Stimulated activated naive CD4-positive, alpha-beta T cell (primary cell): ENCODE data around the gene IL1RAPL1.

Experiments used
- DNase-seq, 6 experiments: peaks; one replicate each; lab custom pipeline; 2025; lab: John Stamatoyannopoulos, UW

The IL1RAPL1 gene

GRCh38 chrX:29535212-29536162, 948.2 kb downstream of the IL1RAPL1 start:
- no peak for DNase-seq

GRCh38 chrX:29541038-29541437, 953.8 kb downstream of the IL1RAPL1 start:
- DNase-seq = no peak

GRCh38 chrX:29542152-29542551, 954.9 kb downstream of the IL1RAPL1 start:
- no peak for DNase-seq

- DNase-seq = no peak
Observed at GRCh38 chrX:29545878-29546277, 958.6 kb downstream of the IL1RAPL1 start.

GRCh38 chrX:29547877-29548276, 960.6 kb downstream of the IL1RAPL1 start:
- no peak for DNase-seq

GRCh38 chrX:29553542-29553941, 966.3 kb downstream of the IL1RAPL1 start:
- no peak for DNase-seq

GRCh38 chrX:29555465-29556091, 968.3 kb downstream of the IL1RAPL1 start:
- DNase-seq = no peak

GRCh38 chrX:29560065-29560464, 972.8 kb downstream of the IL1RAPL1 start:
- DNase-seq = no peak

GRCh38 chrX:29561417-29561816, 974.2 kb downstream of the IL1RAPL1 start:
- DNase-seq = no peak

GRCh38 chrX:29580560-29580959, 993.3 kb downstream of the IL1RAPL1 start:
- no peak for DNase-seq

- no peak for DNase-seq
Observed at GRCh38 chrX:29581223-29581622, 994.0 kb downstream of the IL1RAPL1 start.

- no peak for DNase-seq
Observed at GRCh38 chrX:29587107-29587506, 999.9 kb downstream of the IL1RAPL1 start.

GRCh38 chrX:29590921-29591320, 1003.7 kb downstream of the IL1RAPL1 start:
- no peak for DNase-seq

GRCh38 chrX:29604381-29604780, 1017.1 kb downstream of the IL1RAPL1 start:
- no peak for DNase-seq

GRCh38 chrX:29617276-29617675, 1030.0 kb downstream of the IL1RAPL1 start:
- no peak for DNase-seq

- no peak for DNase-seq
Observed at GRCh38 chrX:29617725-29618124, 1030.5 kb downstream of the IL1RAPL1 start.

- no peak for DNase-seq
Observed at GRCh38 chrX:29627833-29628232, 1040.6 kb downstream of the IL1RAPL1 start.

GRCh38 chrX:29634516-29634915, 1047.3 kb downstream of the IL1RAPL1 start:
- no peak for DNase-seq

- no peak for DNase-seq
Observed at GRCh38 chrX:29636331-29636730, 1049.1 kb downstream of the IL1RAPL1 start.

GRCh38 chrX:29640106-29640505, 1052.9 kb downstream of the IL1RAPL1 start:
- no peak for DNase-seq

GRCh38 chrX:29641461-29641860, 1054.2 kb downstream of the IL1RAPL1 start:
- no peak for DNase-seq

- DNase-seq = no peak
Observed at GRCh38 chrX:29643181-29643580, 1055.9 kb downstream of the IL1RAPL1 start.

- DNase-seq = no peak
Observed at GRCh38 chrX:29648161-29648560, 1060.9 kb downstream of the IL1RAPL1 start.
